ENCODE data around the gene DLG2.

- no peak for TF ChIP-seq CTCF (IDR thresholded peaks at IDR 0.05; ENCODE audit: low read depth, low read length, poor library complexity, severe bottlenecking)
- TF ChIP-seq EZH2phosphoT487 (IDR thresholded peaks at IDR 0.05; ENCODE audit: borderline replicate concordance, low read length): no peak
These were observed 1705.5 kb downstream of the DLG2 start for GRCh38 chr11:83921447-83922192.

Measured in DOHH2 (cell line).